ENCODE data around the gene ALG14. TPM values are rescaled to one million over a fixed set of nuclear protein-coding genes. Genes with fewer than 3 reads are reported as not detected.

ALG14 gene
- total and polyA plus RNA-seq, 2 donors (not counting 1 experiment from before 2014, with no cell fraction given), result 0.92 to 2.6 TPM

DNA sequence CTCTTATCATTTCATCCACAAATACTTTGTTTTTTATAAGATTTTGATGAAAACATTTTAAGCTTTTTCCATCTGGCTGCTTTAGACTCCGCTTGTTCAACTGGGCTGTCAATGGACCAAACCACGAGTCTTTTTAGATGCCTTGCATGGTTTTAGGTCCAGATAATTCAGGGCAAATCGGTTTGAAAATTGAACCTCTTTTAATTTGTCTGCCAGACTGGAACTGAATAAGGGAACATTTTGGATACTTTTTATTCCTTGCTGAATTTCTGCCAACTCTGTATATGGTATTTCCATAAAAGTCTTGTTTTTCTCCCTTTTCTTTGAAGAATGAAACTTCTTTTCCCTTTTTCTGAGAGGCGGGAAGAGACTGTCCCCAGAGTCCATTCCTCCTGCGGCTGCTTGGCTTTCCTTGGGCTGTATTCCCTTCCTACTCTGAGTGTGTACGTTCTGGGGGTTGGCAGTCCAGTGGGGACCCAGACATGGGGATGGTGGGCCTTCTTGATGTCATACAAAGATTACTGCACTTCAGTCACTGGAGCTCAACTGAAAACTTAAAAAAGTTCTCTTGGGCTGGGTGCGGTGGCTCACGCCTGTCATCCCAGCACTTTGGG, 99.3 kb downstream of the ALG14 start:
- POLR2A ChIA-PET, result interaction anchor here (0.7 kb wide), 1 partner anchor 50 kb away, joined by 3 read pairs; no protein-coding TSS in a partner anchor
- no peak for TF ChIP-seq EZH2 (IDR thresholded peaks at IDR 0.05; ENCODE audit: borderline replicate concordance, insufficient read depth, low read depth, low read length, poor library complexity, severe bottlenecking)
- TF ChIP-seq, protein P1, sequence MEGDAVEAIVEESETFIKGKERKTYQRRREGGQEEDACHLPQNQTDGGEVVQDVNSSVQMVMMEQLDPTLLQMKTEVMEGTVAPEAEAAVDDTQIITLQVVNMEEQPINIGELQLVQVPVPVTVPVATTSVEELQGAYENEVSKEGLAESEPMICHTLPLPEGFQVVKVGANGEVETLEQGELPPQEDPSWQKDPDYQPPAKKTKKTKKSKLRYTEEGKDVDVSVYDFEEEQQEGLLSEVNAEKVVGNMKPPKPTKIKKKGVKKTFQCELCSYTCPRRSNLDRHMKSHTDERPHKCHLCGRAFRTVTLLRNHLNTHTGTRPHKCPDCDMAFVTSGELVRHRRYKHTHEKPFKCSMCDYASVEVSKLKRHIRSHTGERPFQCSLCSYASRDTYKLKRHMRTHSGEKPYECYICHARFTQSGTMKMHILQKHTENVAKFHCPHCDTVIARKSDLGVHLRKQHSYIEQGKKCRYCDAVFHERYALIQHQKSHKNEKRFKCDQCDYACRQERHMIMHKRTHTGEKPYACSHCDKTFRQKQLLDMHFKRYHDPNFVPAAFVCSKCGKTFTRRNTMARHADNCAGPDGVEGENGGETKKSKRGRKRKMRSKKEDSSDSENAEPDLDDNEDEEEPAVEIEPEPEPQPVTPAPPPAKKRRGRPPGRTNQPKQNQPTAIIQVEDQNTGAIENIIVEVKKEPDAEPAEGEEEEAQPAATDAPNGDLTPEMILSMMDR (IDR thresholded peaks at IDR 0.05), result no peak

DNA sequence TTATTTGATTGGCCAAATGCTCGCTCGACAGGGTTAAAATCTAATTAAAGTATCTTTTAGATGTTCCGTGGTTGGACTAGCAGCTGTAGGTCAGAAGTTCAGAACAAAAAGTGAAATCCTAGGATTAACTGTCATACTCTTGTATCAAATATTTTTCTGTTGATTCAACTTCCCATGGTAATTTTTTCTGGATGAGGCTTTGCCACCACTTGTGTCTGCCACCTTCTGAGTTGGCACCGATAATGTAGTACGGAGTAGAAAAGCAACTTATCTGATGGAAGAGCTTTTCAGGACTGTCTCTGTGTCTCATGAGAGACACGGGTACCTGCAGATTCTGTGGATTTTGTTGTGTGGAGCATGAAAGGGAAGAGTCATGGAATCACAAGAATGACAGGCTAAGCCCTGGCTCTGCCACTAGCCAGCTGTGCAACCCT, 101.2 kb downstream of the ALG14 start:
- no peak for TF ChIP-seq EZH2 (IDR thresholded peaks at IDR 0.05; ENCODE audit: borderline replicate concordance, insufficient read depth, low read depth, low read length, poor library complexity, severe bottlenecking)
- TF ChIP-seq, protein P1 (IDR thresholded peaks at IDR 0.05), result no peak
- no peaks in the 10 kb centered on the region for H3K36me3 ChIP-seq (replicated peaks in 1 of 2; ENCODE audit: control extremely low read depth in 1 of 2, control insufficient read depth in 1 of 2, extremely low read depth in 1 of 2, insufficient read depth in 2 of 2, low read length in 1 of 2)
- Mint-ChIP-seq H3K27me3 (no peaks in the 10 kb centered on the region), H3K9me3 (ENCODE audit: insufficient read depth) (no peaks in the 10 kb centered on the region), H3K27ac (no peak overlapping the region), H3K4me3 (no peak overlapping the region), H3K4me1 (no peaks in the 10 kb centered on the region)
- no peaks in the 10 kb centered on the region for H3K9me3 ChIP-seq (ENCODE audit: control extremely low read depth in 1 of 3, control insufficient read depth in 2 of 3, insufficient read depth in 1 of 3, low read length in 2 of 3)
- no peak overlapping the region for H3K4me3 ChIP-seq (ENCODE audit: control extremely low read depth in 1 of 5, extremely low read depth in 1 of 5, insufficient read depth in 1 of 5, low read depth in 2 of 5, low read length in 4 of 5)
- CTCF ChIA-PET, result interaction anchor here (0.5 to 0.9 kb wide), 3 partner anchors 10 to 118 kb away, joined by 3 read pairs; no protein-coding TSS in a partner anchor
- intact Hi-C loops (cut with micrococcal nuclease), result no loop called here
- no peak overlapping the region for H3K27ac ChIP-seq (ENCODE audit: low read length in 2 of 2)
- ATAC-seq (ENCODE audit: low read depth), result no peak
- 95% methylated on average over 3 of the region's 6 CpGs for WGBS (ENCODE audit: insufficient coverage)
- H3K27me3 ChIP-seq (replicated peaks in 1 of 4; ENCODE audit: control extremely low read depth in 1 of 4, control insufficient read depth in 3 of 4, insufficient read depth in 4 of 4, low read length in 3 of 4), result no peaks in the 10 kb centered on the region
- no peaks in the 10 kb centered on the region for H3K79me2 ChIP-seq (ENCODE audit: control insufficient read depth, insufficient read depth, low read length)
- no peaks in the 10 kb centered on the region for H4K20me1 ChIP-seq (ENCODE audit: control insufficient read depth, insufficient read depth, low read length, poor library complexity, severe bottlenecking)
- no peak overlapping the region for H3K4me2 ChIP-seq (replicated peaks; ENCODE audit: low read depth, low read length, poor library complexity, severe bottlenecking)
- no peak overlapping the region for H3K9ac ChIP-seq (ENCODE audit: low read length)
- no peaks in the 10 kb centered on the region for H3K4me1 ChIP-seq (ENCODE audit: control insufficient read depth in 2 of 2, insufficient read depth in 2 of 2, low read length in 2 of 2)
- POLR2A ChIA-PET, result no interaction called here
- no peak for DNase-seq
- H2AFZ ChIP-seq (ENCODE audit: insufficient read depth, low read depth, low read length, poor library complexity, severe bottlenecking), result no peak overlapping the region

More for the DNA sequence above, 99.3 kb downstream of the ALG14 start:
- Histone ChIP-seq H3K27me3 (replicated peaks in 1 of 4; ENCODE audit: control extremely low read depth in 1 of 4, control insufficient read depth in 3 of 4, insufficient read depth in 4 of 4, low read length in 3 of 4) (no peaks in the 10 kb centered on the region), H4K20me1 (ENCODE audit: control insufficient read depth, insufficient read depth, low read length, poor library complexity, severe bottlenecking) (no peaks in the 10 kb centered on the region), H3K79me2 (ENCODE audit: control insufficient read depth, insufficient read depth, low read length) (no peaks in the 10 kb centered on the region), H3K4me3 (ENCODE audit: control extremely low read depth in 1 of 5, extremely low read depth in 1 of 5, insufficient read depth in 1 of 5, low read depth in 2 of 5, low read length in 4 of 5) (no peak overlapping the region), H3K9me3 (ENCODE audit: control extremely low read depth in 1 of 3, control insufficient read depth in 2 of 3, insufficient read depth in 1 of 3, low read length in 2 of 3) (no peaks in the 10 kb centered on the region), H2AFZ (ENCODE audit: insufficient read depth, low read depth, low read length, poor library complexity, severe bottlenecking) (no peak overlapping the region), H3K9ac (ENCODE audit: low read length) (no peak overlapping the region), H3K27ac (ENCODE audit: low read length in 2 of 2) (no peak overlapping the region), H3K4me2 (replicated peaks; ENCODE audit: low read depth, low read length, poor library complexity, severe bottlenecking) (no peak overlapping the region), H3K36me3 (replicated peaks in 1 of 2; ENCODE audit: control extremely low read depth in 1 of 2, control insufficient read depth in 1 of 2, extremely low read depth in 1 of 2, insufficient read depth in 2 of 2, low read length in 1 of 2) (no peaks in the 10 kb centered on the region), H3K4me1 (ENCODE audit: control insufficient read depth in 2 of 2, insufficient read depth in 2 of 2, low read length in 2 of 2) (peaks cover 2 to 4% of the 10 kb centered on the region in 2 donors)
- CTCF ChIA-PET, result interaction anchor here (1.0 kb wide), 1 partner anchor 55 kb away, joined by 4 read pairs; no protein-coding TSS in a partner anchor
- Mint-ChIP-seq H3K4me3 (no peak overlapping the region), H3K9me3 (ENCODE audit: insufficient read depth) (no peaks in the 10 kb centered on the region), H3K27me3 (no peaks in the 10 kb centered on the region), H3K27ac (no peak overlapping the region), H3K4me1 (peaks cover 3% of the 10 kb centered on the region)
- intact Hi-C loops (cut with micrococcal nuclease), result no loop called here
- DNase-seq, result no peak
- ATAC-seq (ENCODE audit: low read depth), result no peak
- WGBS (ENCODE audit: insufficient coverage), result 98% methylated on average over 6 of the region's 8 CpGs
